Adrenal gland (tissue), 12 donors: ENCODE results near the gene AKIRIN2. TPM values are rescaled to one million over a fixed set of nuclear protein-coding genes. Genes with fewer than 3 reads are reported as not detected.
A peak's percentile ranks its signal among the peaks of the same experiment; 100 is the strongest.

Source experiments
- DNase-seq, 7 donors: peaks; one replicate each; pipeline ENCODE4 v3.0.0-alpha.2; 2019 to 2020
- H3K27ac ChIP-seq, 5 donors: fragments of 200-600 bp; sonication (generic) in 4 of 5; 1 replicate in 3 of 5; 2 replicates in 2 of 5; pipeline versions ENCODE4 v1.5.1 to v1.8.0; 2016 to 2020; ENCODE audit warnings: mild to moderate bottlenecking in 1 of 5
- H3K27me3 ChIP-seq: fragments of 200-600 bp; 2 replicates; pipeline ENCODE4 v1.8.0; 2021
- H3K36me3 ChIP-seq, 2 donors: fragments of 200-600 bp; replicated peaks in 1 of 2; 1 replicate in 1 of 2; 2 replicates in 1 of 2; pipeline versions ENCODE4 v1.5.1 to v1.8.0; 2018 to 2022
- H3K4me1 ChIP-seq, 2 donors: fragments of 200-600 bp; replicated peaks in 1 of 2; 1 replicate in 1 of 2; 2 replicates in 1 of 2; pipeline versions ENCODE4 v1.5.1 to v1.8.0; 2018 to 2021
- H3K4me3 ChIP-seq, 4 donors: fragments of 200-600 bp; sonication (generic) in 3 of 4; one replicate each; pipeline ENCODE4 v1.5.1; 2016 to 2018
- H3K9me3 ChIP-seq, 3 donors: fragments of 200-600 bp; sonication (generic) in 1 of 3; replicated peaks in 1 of 3; 1 replicate in 2 of 3; 2 replicates in 1 of 3; pipeline versions ENCODE4 v1.5.1 to v1.8.0; 2016 to 2021
- POLR2A ChIP-seq, 2 donors: fragments of 450-650 bp; IDR thresholded peaks; one replicate each; pipeline ENCODE4 v1.6.1; 2017; ENCODE audit warnings: antibody characterized with exemption in 2 of 2, mild to moderate bottlenecking in 2 of 2, moderate library complexity in 1 of 2
- WGBS, 4 donors: extraction: QIAGEN DNeasy Blood & Tissue Kit in 2 of 4; methylation state at CpG; one replicate each; pipeline versions ENCODE4 v1.1.5 to v1.1.7; 2013 to 2017; 5-methylcytosine and 5-hydroxymethylcytosine counted together
- intact Hi-C, 2 donors: fragments of 100-400 bp; cut with DNase I; formaldehyde crosslinking; loops; one replicate each; pipeline versions ENCODE4 v1.14.1 to v1.15.0; 2022 to 2023
- polyA plus RNA-seq, 3 donors: library from polyadenylated mRNA; stranded (reverse); fragments of 200-250 nt in 2 of 3; fragments of 350-450 nt in 1 of 3; fragmentation: Illumina TruSeq in 1 of 3; extraction: RNeasy Lipid Tissue Mini Kit (QIAGEN cat#74804) in 1 of 3; gene quantifications; one replicate each; pipeline ENCODE4 v1.2.3, GENCODE V29; 2013 to 2014
- small RNA-seq, 2 donors: library from RNA; depleted of rRNA; stranded (forward); fragments of <200 nt; gene quantifications; one replicate each; pipeline ENCODE3, GENCODE V24; 2016
- total RNA-seq, 9 donors: library from RNA; depleted of rRNA in 4 of 9; stranded (reverse); fragments of >200 nt in 4 of 9; fragments of 120-200 nt in 1 of 9; fragmentation: NEBNext Ultra II Directional in 1 of 9; extraction: Animal tissue kit (Norgen Biotek cat#: 25700) in 1 of 9; gene quantifications; one replicate each; pipeline versions ENCODE4 v1.1.0 to v1.2.4, GENCODE V29; 2013 to 2023
- TF ChIP-seq, protein P1 (sequence below), 6 experiments: fragments of 450-650 bp in 4 of 6; fragments of 200-600 bp in 2 of 6; sonication (generic) in 1 of 6; IDR thresholded peaks; 1 replicate in 5 of 6; 2 replicates in 1 of 6; pipeline versions ENCODE4 v1.5.1 to v1.8.0; 2016 to 2021; ENCODE audit warnings: antibody characterized with exemption in 6 of 6, mild to moderate bottlenecking in 2 of 6, moderate library complexity in 1 of 6
- donor health status: healthy with polysubstance abuse.
- donor health status: Bipolar disorder and iron deficiency.
- donor health status: DM: yes; HTN: yes; CAD: no.
- donor health status: DM: no; HTN: no; CAD: no.
- donor health status: DM: no; HTN: no; CAD: no.
- donor health status: DM: yes; HTN: yes; CAD: no.

Gene AKIRIN2
- total and polyA plus RNA-seq, 12 donors: 20.6 to 70.2 (median 53.2) TPM

DNA sequence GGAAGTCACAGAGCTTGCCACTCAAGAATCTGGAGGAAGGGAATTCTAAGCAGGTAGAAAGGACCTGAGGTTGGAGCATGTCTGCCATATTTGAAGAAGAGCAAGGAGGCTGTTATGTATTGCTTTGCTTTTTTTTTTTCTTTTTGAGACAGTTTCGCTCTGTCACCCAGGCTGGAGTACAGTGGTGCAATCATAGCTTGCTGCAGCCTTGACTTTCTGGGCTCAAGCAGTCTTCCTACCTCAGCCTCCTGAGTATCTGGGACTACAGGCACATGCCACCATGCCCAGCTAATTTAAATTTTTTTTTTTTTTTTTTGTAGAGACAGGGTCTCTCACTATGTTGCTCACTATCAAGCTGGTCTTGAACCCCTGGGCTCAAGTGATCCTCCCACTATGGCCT is 71.3 kb downstream of the AKIRIN2 start:
- intact Hi-C loops: loop anchor here in 1 of 2 donors (2.0 kb wide), 1 partner anchor 14 kb away; no protein-coding TSS in a partner anchor
- H3K4me3 ChIP-seq: no peak overlapping the region
- H3K27me3 ChIP-seq: no peaks in the 10 kb centered on the region
- no peak for TF ChIP-seq POLR2A (IDR thresholded peaks at IDR 0.05)
- TF ChIP-seq, protein P1, sequence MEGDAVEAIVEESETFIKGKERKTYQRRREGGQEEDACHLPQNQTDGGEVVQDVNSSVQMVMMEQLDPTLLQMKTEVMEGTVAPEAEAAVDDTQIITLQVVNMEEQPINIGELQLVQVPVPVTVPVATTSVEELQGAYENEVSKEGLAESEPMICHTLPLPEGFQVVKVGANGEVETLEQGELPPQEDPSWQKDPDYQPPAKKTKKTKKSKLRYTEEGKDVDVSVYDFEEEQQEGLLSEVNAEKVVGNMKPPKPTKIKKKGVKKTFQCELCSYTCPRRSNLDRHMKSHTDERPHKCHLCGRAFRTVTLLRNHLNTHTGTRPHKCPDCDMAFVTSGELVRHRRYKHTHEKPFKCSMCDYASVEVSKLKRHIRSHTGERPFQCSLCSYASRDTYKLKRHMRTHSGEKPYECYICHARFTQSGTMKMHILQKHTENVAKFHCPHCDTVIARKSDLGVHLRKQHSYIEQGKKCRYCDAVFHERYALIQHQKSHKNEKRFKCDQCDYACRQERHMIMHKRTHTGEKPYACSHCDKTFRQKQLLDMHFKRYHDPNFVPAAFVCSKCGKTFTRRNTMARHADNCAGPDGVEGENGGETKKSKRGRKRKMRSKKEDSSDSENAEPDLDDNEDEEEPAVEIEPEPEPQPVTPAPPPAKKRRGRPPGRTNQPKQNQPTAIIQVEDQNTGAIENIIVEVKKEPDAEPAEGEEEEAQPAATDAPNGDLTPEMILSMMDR (IDR thresholded peaks at IDR 0.05): no peak
- H3K4me1 ChIP-seq: peaks cover 0 to 26% of the 10 kb centered on the region in 2 donors
- DNase-seq: peak in 5 of 7 donors; percentile 31 to 62 (median 42)
- peaks cover 0 to 9% of the 10 kb centered on the region in 2 donors for H3K36me3 ChIP-seq
- peak overlapping the region in 1 of 5 donors; percentile 41 for H3K27ac ChIP-seq
- WGBS, 4 donors: 38 to 70% (median 52%) methylated on average over 1 of the region's 1 CpG
- H3K9me3 ChIP-seq: no peaks in the 10 kb centered on the region

DNA sequence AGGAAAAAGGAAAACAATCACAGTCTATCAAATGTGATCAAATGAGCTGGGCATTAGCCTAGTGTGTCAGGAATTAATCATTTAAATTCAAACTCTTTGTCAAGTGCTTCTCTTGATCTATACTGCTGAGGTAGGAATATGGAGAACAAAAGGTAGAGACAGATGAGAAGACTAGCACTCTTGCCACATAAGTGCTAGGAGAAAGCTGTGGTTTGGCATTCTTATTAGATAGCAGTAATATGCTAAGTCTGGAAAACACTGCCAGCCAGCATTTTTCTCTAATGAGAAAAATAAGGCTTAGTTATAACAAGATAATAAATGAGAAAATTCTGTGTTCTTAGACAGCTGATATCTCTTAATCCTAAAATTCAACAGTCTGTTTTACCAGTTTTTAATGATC is 73.2 kb downstream of the AKIRIN2 start:
- Histone ChIP-seq H3K27me3 (no peaks in the 10 kb centered on the region), H3K27ac (no peak overlapping the region), H3K4me1 (peaks cover 0 to 26% of the 10 kb centered on the region in 2 donors), H3K9me3 (no peaks in the 10 kb centered on the region), H3K36me3 (peaks cover 0 to 4% of the 10 kb centered on the region in 2 donors), H3K4me3 (no peak overlapping the region)
- no peak for DNase-seq
- intact Hi-C loops: no loop called here
- TF ChIP-seq POLR2A (IDR thresholded peaks at IDR 0.05): no peak
- TF ChIP-seq, protein P1 (IDR thresholded peaks at IDR 0.05): no peak

DNA sequence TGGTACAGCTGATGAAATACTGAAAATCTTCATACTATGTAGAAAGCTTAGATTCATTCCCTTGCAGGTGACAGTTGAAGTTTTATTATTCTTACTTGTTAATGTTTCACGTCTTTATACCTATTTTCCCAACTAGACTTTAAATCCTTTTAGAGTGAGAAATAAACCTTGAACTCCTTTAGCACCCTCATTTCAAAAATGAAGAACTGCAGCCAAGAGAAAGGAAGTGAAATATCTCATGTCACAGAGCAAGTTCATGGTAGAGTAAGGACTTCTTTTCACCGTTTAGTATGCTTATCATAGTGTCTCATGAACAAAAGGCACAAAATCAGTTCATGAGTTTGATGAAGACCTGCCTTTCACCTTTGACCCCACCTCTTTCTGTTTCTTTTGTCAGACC is 73.6 kb downstream of the AKIRIN2 start:
- Histone ChIP-seq H3K36me3 (peaks cover 0 to 4% of the 10 kb centered on the region in 2 donors), H3K27ac (no peak overlapping the region), H3K9me3 (no peaks in the 10 kb centered on the region), H3K27me3 (no peaks in the 10 kb centered on the region), H3K4me1 (peaks cover 0 to 26% of the 10 kb centered on the region in 2 donors), H3K4me3 (no peak overlapping the region)
- DNase-seq: no peak
- intact Hi-C loops: no loop called here
- TF ChIP-seq, protein P1 (IDR thresholded peaks at IDR 0.05): no peak
- no peak for TF ChIP-seq POLR2A (IDR thresholded peaks at IDR 0.05)
- 27 to 46% (median 35%) methylated on average over 2 of the region's 2 CpGs for WGBS, 4 donors

Small RNA genes lying within 50 kb of the gene (small RNA-seq; reads per million reads assigned to genes)
- gene RF01210: 0 reads per million in 2 donors

Other genes starting within 250 kb of the AKIRIN2 start
- 10 to 100 TPM; 19.9 to 38.8 (median 28.4) TPM for gene SLC35A1, start 229.3 kb downstream of the AKIRIN2 start, total RNA-seq
- gene SLC35A1, start 229.3 kb downstream of the AKIRIN2 start, polyA plus RNA-seq: 10 to 100 TPM; 27.2 to 41.0 (median 31.8) TPM
- 10 to 100 TPM; 37.0 to 92.1 (median 61.1) TPM for gene RARS2, start 112.2 kb downstream of the AKIRIN2 start, total RNA-seq
- 10 to 100 TPM; 26.1 to 92.8 (median 33.4) TPM for gene RARS2, start 112.2 kb downstream of the AKIRIN2 start, polyA plus RNA-seq
- 10 to 100 TPM; 21.1 to 61.3 (median 30.8) TPM for gene ORC3, start 112.1 kb downstream of the AKIRIN2 start, total RNA-seq
- gene ORC3, start 112.1 kb downstream of the AKIRIN2 start, polyA plus RNA-seq: 10 to 100 TPM; 24.4 to 51.4 (median 27.5) TPM